HCT116 (cell line): Measurements from ENCODE around the gene CILP2.

Experiments
- CEBPB ChIP-seq: IDR thresholded peaks from 2 replicates; pipeline ENCODE4 v1.6.1; 2012; ENCODE audit warnings: low read depth
- CTCF ChIP-seq, 3 experiments: fragments of 200-600 bp in 1 of 3; sonication (generic) in 1 of 3; IDR thresholded peaks in 2 of 3; conservative IDR thresholded peaks in 1 of 3; 2 replicates each; pipeline ENCODE4 v1.5.1; 2012 to 2017; ENCODE audit warnings: low read depth in 2 of 3, low read length in 2 of 3, antibody characterized with exemption in 1 of 3, borderline replicate concordance in 1 of 3, control low read depth in 1 of 3, mild to moderate bottlenecking in 1 of 3, mixed read lengths in 1 of 3, mixed run types in 1 of 3, moderate library complexity in 1 of 3; ENCODE audit not compliant: insufficient read depth in 1 of 3
- YY1 ChIP-seq: IDR thresholded peaks from 2 replicates; pipeline ENCODE4 v1.6.1; 2011; ENCODE audit warnings: low read length, low read depth, moderate library complexity, mild to moderate bottlenecking; ENCODE audit not compliant: insufficient replicate concordance; ENCODE audit errors: extremely low read depth

DNA sequence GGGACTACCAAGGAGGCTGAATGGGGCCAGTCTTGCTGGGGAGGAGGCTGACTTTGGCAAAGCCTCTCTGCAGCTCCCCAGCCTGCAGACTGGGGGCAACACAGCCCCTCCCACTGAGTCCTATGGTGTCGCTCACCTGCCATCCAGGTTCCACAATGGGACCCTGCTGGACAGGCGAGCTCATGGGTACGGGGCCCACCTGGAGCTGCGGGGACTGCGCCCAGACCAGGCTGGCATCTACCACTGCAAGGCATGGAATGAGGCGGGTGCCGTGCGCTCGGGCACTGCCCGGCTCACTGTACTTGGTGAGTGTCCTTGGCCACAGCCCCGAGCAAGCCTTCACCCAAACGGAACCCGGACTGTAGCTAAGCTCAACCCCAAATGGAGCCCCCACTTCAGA lies 5.0 kb downstream of the CILP2 start:
- TF ChIP-seq CEBPB = no peak
- no peak for TF ChIP-seq YY1
- no peak for TF ChIP-seq CTCF (IDR thresholded peaks at IDR 0.05 in 2 of 3, conservative IDR thresholded peaks at IDR 0.05 in 1 of 3; ENCODE audit: borderline replicate concordance in 1 of 3, insufficient read depth in 1 of 3, low read depth in 2 of 3, low read length in 2 of 3)
